T follicular helper cell (primary cell): Measurements from ENCODE around the gene IFI30.

Source experiments
- DNase-seq: peaks from one replicate; pipeline ENCODE4 v3.0.0-alpha.2; 2020; ENCODE audit warnings: low read depth

IFI30 gene

DNA sequence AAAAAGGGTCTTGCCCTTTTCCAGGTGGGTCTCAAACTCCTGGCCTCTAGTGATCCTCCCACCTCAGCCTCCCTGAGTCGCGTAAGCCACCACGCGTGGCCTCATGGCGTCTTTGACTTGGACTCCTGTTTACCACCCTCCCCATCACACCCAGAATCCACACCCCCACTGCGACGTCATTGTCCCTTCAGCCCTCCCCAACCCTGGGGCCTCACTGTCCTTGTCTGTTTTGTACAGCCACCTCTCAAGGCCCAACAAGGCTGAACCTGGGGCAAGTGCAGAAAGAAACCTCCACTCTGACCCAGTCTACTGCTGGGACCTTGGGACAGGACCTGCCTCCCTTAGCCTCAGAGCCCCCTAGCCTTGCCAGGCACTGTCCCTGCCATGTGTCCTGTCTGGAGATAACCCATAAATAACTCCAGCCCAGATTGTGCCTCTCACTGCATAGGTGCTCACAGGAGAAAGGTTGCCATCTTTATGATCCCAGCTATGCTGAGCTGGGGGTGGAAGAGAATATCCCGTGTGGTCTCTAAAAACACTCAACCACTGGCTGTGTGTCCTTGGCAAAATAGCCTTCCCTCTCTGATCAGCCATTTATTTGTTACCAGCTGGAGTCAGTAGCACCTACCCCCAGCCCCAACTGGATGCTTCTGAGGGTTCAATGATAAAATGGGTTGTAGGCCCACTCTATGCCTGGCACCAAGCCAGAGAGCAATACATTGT is 1.8 kb upstream of the IFI30 start:
- no peak for DNase-seq

GRCh38 chr19:18172331-18173053 is 1.1 kb upstream of the IFI30 start:
- DNase-seq: no peak

DNA sequence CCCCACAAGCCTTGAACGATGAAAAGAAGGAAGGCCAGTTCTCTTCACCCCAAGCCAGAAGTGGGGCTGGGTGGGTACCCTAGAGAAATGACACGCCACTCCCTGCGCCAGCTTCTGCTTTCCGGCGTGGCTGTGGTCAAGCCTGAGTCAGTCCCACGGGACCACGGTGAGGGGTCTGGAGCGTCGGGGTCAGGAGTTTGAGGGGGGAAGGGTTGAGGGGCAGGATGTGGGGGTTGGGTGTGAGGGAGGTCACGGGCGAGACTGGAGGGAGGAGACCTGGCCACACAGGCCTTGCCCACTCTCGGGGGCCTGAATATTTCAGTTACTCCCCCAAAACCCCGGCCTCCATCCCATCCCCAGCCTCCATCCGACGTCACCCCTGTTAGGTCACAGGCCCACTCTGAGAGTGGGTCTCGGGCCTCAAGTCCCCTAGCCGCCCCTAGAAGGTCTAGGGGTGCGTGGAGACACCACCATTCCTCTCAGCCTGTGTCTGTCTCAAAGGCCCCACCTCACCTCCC is 500 bp upstream of the IFI30 start:
- no peak for DNase-seq

- DNase-seq: no peak
Observed at GRCh38 chr19:18174983-18175382, 1.4 kb downstream of the IFI30 start.

DNA sequence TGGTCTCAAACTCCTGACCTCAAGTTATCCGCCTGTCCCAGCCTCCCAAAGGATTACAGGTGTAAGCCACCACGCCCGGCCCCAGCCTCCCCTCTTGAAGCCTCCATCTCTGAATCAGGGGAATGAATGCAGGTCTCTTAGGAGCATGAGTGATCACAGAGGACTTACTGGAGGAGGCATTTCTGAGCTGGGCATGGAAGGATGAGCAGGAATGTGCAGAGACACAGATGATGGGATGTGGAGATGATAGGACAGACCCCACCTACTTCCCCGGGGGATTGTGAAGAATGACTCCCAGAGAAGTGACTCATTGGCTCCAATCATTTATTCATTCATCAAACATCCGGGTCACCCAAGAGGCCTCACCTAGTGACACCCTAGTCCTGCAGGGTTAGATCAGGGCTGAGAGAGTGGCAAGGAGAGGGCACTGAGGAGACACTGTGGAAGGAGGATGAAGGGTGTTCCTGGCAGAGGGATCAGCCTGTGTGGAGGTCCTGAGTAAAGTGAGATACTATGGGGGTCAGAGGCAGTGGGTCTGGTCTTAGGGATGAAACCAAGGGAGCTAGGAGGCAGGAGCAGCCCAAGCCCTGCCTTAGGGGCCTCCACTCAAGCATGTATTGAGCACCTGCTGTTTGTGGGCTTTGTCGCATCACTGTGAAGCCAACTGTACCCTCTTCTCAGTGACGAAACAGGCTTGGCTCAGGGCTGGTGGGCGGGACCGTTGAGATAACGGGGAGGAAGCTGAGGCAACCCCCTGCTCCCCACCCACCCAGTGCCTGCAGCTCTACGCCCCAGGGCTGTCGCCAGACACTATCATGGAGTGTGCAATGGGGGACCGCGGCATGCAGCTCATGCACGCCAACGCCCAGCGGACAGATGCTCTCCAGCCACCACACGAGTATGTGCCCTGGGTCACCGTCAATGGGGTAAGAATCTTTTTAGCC is 3.0 kb downstream of the IFI30 start:
- no peak for DNase-seq

DNA sequence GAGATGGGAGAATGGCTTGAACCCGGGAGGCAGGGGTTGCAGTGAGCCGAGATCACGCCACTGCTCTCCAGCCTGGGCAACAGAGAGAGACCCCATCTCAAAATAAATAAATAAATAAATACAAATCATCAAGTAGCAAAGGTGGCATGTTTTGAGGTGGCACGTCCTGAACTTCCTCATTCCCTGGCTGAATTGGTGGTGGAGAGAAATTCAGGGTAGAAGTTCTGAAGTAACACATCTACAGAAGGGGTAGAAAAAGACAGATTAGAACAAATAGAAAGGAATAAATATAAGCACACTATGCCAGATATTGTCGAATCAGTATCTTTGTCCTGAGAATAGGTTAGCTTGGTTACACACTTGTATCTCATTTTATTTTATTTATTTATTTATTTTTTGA is 6.3 kb downstream of the IFI30 start:
- no peak for DNase-seq

DNA sequence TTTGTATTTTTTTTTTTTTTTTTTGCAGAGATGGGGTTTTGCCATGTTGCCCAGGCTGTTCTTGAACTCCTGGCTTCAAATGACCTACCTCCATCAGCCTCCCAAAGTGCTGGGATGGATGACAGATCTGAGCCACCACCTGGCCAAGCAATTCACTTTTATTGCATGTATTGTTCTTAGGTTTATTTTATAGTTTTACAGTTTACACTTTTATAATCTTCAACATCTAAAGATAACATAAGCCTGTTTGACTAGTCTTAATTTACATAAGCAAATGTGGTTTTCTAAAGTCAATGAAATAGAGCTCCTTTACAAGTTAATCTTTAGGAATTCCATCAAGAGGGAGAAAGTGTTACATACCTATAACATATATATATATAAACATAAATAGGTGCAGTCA is 9.9 kb downstream of the IFI30 start:
- no peak for DNase-seq

DNA sequence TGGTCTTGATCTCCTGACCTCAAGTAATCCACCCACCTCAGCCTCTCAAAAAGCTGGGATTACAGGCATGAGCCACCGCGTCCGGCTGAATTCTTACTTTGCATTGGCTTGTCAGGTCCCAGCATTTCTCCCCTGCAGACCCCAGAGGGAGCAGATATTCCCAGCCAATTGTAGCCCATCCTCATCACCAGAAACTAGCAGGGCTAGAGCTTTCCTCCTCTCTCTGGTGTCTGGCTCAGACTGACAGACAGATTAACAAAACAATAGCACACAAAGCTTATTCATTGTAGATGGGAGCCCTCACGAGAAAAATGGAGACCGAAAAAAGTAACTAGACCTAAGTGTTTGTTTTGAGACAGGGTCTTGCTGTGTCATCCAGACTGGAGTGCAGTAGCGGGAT is 11.9 kb downstream of the IFI30 start:
- DNase-seq: no peak

DNA sequence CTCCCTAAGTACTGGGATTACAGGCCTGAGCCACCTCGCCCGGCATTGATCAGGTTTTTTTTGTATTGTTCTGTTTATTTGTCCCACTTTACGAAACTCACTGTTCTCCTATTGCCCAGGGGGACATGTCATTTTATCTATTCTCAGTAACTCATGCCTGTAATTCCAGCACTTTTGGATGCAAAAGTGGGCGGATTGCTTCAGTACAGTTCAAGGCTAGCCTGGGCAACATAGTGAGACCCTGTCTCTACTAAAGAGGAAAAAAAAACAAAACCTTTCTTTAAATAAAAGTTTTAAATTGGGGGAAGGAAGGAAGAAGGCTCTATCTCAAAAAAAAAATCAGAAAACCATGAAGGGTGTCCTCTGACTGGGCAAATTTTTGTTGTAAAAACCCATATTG is 16.7 kb downstream of the IFI30 start:
- no peak for DNase-seq

GRCh38 chr19:18191640-18192062 is 18.0 kb downstream of the IFI30 start:
- DNase-seq: no peak

DNA sequence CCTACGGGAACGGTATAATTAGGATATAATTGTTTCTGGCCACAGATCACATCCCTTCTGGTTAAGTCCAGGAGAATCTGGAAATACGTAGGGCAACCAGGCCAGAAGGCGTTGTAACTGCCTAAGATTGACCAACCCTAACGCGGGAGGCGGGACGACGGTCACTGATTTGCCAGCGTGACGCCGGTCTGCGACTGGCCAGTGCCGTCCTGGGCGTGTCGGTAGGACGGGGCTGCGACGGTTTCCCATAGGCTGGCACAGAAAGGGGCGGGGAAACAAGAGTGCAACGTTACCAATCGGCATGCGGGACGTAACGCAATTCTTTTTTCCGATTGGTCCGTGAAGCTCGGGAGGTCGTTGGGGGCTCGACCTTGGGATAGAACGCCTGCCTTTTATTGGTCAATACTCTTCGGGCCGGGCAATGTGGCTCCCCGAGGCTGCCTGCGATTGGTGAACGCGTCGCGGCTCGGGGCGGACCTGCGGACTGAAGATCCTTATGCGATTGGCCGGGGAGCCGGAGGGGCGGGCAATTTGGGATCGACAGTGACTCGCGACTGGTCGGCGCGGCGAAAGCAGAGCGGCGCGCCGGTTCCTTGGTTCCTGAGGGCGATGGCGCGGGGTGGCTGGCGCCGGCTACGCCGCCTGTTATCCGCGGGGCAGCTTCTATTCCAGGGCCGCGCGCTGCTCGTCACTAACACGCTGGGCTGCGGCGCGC is 19.2 kb downstream of the IFI30 start, which contains the start of gene MPV17L2:
TSS of gene MPV17L2 (plus strand) at position 546 of the 715 bp plus-strand sequence. CDS start at position 610, 64 bp downstream.
- DNase-seq: peak; percentile 98

DNA sequence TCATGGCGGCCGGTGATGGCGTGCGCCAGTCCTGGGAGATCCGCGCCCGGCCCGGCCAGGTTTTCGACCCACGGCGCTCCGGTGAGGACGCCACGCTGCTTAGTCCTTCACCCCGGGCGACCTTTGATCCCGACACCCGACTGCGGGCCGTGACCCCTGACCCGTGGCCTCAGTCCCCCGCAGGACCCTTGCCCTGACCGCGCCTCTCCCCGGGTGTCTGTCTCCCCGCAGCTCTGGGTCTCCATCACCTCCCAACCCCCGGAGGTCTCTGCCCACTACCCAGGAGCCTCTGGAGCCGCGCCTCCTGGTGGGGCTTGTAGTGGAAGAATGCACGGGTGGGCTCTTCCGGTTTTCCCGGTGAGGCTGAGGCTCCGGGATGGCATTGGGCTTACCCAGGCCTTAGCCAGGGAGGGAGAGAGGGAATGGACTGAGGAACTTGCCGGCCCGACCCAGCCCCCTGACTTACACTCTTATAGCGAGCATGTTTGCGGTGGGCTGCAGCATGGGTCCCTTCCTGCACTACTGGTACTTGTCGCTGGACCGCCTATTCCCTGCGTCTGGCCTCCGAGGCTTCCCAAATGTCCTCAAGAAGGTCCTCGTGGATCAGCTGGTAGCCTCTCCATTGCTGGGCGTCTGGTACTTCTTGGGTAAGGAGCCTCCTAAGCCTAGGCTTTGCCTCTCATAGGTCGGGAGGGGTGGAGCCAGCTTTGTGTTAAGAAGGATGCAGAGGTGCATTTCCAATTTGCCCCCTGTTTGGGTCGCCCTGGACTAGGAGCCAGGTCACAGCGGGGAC is 20.0 kb downstream of the IFI30 start:
- DNase-seq: no peak

DNA sequence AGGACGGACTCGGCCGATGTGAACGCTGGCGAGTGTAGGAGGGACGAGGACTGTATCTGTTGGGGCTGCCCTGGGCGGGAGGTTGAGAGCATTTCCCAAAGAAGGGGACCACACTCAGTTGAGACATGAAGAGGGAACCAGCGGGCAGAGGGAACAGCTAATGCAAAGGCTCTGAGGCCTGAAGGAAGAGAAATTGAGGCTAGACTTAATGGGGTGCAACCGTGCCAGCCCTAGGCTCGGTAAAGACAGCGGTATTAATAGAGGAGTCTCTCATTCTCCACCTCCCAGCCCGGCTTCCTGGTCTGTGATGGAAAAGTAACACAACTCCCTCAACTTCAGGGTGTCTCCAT is 20.5 kb downstream of the IFI30 start:
- no peak for DNase-seq

DNA sequence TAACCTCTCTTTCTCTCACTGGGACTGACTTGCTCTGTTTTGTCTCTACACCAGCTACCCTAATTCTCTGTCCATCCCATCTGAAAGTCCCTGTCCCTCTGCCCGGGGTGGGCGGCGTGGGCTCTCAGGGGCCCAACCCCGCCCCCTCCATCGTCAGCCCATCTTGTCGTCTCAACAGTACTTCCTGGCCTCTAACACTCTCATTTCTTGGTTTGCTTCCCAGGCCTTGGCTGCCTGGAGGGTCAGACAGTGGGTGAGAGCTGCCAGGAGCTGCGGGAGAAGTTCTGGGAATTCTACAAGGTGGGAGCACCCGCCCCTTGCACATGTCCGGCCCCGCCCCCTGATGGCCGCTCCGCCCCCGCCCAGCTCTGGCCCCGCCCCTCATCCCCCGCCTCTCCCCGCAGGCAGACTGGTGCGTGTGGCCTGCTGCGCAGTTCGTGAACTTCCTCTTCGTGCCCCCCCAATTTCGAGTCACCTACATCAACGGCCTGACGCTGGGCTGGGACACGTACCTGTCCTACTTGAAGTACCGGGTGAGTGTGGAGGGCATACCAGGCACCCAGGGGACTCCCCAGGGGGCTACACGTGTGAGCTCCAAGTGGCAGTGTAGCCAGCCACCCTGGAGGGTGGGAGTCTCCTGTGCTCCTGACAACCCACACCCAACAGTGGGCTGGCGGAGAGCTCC is 21.1 kb downstream of the IFI30 start:
- no peak for DNase-seq

DNA sequence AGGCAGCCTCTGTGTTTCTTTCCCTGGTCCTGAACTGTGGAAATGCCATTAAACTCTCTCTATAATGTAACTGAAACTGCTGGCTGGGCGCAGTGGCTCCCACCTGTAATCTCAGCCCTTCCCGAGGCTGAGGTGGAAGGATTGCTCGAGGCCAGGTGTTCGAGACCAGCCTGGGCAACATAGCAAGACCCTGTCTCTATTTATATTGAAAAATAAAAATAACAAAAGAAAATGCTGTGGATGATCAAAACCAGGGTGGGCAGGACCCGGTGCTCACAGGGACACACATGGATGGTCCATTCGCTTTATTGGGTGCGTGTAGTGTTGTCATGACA is 22.9 kb downstream of the IFI30 start:
- no peak for DNase-seq

- DNase-seq: no peak
Observed at GRCh38 chr19:18197306-18197705, 23.7 kb downstream of the IFI30 start.

DNA sequence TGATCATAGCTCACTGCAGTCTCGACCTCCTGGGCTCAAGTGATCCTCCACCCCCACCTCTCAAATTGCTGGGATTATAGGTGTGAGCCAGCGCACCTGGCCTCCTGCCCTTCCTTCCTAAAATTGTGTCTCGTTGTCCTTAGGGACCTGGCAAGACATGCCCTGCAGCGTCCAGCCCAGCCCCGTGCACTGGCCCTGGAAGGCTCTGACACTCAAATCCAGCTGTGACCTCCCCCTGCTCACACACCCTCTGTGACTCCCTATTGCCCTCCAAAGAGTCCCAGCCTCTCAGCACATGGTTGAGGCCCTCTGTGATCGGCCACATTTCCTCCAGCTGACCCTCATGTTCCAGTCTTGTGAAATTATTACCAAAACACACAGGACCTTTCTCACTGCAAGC is 24.3 kb downstream of the IFI30 start:
- DNase-seq: no peak

DNA sequence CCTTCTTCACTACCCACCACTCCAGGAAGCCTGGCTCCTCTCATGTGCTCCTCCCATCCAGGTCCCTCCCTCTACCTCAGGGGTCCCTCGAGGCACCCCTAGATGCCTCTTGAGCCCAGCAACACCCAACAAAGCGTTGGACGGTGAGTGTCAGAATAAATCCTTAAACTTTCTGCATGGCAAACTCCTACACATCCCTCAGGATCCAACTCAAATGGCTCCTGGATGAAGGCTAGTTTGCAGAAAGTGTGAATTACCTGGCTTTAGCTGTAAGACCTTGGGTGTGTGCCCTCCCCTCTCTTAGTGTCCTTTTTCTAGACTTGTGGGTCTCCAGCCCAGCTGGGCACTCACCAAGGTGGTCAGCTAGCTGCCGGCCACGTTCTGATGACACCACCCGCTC is 24.8 kb downstream of the IFI30 start:
- no peak for DNase-seq

DNA sequence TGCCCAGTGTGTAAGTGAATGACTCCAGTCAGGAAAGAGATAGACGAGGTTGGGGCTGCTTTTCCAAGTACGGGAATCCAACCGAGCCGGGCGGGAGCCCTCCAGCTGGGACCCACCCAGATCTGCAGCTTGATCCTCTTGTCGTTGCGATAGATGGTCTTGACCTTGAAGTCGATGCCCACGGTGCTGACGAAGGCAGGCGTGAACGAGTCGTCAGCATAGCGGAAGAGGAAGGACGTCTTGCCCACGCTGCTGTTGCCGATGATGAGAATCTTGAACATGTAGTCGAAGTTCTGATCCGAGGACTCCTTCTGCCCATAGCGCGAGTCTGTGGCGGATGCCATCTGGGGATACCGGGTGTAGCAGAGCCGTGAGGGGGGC is 28.8 kb downstream of the IFI30 start:
- no peak for DNase-seq

- no peak for DNase-seq
Observed at GRCh38 chr19:18202778-18203407, 29.3 kb downstream of the IFI30 start.
